Measurements from ENCODE around the gene PODNL1. TPM values are rescaled to one million over a fixed set of nuclear protein-coding genes. Genes with fewer than 3 reads are reported as not detected.
"Not testable (repeated sequence)": the region's sequence is repeated elsewhere in the genome, so short reads cannot be mapped to it uniquely, and the experiment has no call there.

The PODNL1 gene
- total RNA-seq, 1 donor from 2014 or later: 13.2 TPM

DNA sequence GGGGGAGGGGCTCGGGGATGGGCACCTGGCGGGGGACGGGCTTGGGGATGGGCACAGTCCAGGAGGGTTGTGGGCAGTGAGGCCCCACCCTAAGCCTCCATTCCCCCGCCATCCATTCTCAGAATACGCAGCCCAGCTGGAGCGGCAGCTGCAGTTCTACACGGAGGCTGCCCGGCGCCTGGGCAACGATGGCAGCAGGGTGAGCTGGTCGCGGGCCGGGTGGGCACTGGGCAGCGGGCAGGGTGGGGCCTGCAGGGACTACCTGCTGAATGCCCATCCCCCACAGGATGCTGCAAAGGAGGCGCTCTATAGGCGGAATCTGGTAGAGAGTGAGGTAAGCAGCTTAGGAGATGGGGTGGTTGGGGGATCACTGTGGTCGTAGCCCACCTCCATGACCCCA lies 8.3 kb downstream of the PODNL1 start:
- DNase-seq (ENCODE audit: low spot score): no peak

DNA sequence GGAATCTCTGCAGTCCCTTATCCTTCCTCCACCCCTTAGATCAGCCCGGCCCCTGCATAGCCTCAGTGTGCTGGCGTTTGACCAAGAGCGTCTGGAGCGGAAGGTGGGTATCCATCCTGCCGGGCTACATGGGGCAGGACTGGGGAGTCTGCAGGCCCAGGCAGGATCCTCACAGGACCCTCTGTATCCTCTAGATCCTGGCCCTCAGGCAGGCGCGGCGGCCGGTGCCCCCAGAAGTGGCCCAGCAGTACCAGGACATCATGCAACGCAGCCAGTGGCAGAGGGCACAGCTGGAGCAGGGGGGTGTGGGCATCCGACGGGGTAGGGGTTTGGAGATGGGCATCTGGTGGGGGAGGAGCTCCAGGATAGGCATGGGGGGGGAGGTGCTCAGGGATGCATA lies 8.9 kb downstream of the PODNL1 start:
- DNase-seq (ENCODE audit: low spot score): peak; percentile 48

DNA sequence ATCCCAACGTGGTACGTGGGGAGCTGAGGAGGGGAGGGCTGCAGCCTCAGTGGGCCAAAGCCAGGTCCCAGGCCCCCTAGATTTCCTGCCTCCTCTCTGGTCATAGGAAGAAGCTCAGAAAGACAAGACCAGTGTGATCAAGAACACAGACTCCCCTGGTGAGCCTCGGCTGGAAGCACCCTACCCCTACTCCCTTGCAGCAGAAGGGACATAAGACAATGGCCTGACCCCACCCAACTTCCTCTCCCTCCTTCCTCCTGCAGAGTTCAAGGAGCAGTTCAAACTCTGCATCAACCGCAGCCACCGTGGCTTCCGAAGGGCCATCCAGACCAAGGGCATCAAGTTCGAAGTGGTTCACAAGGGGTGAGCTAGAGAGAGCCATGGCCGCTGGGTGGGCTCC lies 11.5 kb downstream of the PODNL1 start:
- DNase-seq (ENCODE audit: low spot score): no peak

DNA sequence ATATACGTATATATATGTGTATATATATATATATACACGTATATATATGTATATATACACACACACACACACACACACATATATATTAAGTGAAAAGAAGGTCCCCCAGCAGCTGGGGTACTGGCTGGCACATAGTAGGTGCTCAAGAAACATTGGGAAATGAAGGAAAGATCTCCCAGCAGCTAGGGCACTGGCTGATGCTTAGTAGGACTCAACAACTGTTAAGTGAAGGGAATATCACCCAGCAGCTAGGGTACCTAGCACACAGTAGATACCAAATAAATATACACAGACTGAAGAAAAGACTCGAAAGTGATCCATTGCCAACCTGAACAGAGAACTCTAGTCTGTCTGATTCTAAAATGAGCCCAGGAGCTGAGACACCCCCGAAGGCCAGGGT lies 12.2 kb downstream of the PODNL1 start:
- no peak for DNase-seq (ENCODE audit: low spot score)

DNA sequence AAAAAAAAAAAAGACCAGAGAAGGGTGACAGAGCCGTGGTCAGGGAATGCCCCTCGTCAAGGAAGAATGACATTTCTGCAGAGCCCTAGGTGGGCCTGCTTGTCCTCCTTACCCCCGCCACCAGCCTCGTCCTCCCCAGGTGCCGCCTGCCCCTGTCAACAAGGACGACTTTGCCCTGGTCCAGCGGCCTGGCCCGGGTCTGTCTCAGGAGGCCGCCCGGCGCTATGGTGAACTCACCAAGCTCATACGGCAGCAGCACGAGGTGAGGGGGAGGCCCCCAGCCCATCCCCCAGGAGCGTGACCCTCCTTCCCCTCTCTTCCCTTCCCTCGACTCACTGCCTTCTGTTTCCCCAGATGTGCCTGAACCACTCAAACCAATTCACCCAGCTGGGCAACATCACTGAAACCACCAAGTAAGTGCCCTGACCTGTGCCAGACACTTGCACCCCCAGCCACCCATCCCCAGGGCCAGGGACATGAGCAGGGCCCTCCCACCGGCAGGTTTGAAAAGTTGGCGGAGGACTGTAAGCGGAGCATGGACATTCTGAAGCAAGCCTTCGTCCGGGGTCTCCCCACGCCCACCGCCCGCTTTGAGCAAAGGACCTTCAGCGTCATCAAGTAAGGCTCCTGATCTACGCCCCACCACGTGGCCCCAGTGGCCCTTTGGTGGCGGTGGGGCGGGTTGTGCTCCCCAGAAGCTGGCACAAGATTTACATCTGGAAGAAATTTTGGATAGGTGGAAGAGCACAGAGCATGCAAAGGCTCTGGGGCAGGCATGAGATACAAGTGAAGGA lies 14.8 kb downstream of the PODNL1 start:
- no peak for DNase-seq (ENCODE audit: low spot score)

DNA sequence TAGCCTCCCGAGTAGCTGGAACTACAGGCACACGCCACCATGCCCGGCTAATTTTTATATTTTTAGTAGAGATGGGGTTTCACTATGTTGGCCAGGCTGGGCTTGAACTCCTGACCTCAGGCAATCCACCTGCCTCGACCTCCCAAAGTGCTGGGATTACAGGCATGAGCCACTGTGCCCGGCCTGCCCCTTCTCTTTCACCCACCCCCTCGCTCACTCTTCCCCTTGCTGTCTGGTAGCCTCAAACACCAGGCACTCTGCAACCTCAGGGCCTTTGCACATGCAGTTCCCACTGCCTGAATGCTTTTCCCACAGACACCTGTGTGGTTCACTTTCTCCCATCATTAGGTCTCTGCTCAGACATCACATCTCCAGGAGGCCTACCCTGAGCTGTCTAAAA lies 16.1 kb downstream of the PODNL1 start:
- not testable (repeated sequence) for DNase-seq (ENCODE audit: low spot score)

DNA sequence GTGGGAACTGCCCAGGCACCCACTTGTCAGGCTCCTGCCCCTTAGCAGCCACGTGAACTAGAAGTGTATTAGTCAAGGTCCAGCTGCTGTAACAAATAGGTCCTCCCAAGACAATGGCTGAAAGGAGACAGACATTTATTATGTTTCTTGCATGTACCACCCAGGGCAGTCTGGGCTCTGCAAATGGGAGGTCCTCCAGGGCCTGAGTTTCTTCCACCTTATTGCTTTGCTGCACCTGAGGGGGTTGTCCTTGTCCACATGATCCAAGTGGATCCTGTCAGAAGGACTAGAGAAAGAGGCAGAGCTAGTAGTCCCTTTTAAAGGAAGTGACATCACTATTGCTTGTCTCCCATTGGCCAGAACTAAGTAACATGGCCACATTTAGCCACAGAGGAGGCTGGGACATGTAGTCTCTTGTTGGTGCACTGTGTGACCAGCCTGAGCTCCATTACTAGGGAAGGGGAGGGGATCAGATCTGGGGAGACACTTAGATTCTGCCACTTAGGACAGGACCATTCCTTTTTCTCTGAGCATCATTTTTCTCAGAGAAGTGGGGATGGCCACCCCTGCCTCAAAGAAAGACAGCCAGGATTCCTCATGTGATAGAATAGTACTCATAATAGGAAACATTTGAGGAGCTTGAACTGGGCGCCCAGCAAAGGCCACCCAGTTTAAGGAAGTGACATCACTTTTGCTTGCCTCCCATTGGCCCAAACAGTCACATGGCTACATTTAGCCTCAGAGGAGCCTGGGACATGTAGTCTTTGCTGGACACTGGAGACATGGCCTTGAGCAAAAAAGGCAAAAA lies 17.1 kb downstream of the PODNL1 start:
- DNase-seq (ENCODE audit: low spot score): peak; percentile 26

DNA sequence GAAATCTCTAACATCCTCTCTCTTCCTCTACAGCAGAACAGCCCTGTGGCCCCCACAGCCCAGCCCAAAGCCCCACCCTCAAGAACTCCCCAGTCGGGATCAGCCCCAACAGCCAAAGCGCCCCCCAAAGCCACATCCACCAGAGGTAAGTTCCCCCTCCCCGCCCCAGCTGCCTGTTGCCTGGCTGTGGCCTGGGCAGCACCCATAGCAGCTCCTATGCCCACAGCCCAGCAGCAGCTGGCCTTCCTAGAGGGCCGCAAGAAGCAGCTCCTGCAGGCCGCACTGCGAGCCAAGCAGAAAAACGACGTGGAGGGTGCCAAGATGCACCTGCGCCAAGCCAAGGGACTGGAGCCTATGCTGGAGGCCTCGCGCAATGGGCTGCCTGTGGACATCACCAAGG lies 17.7 kb downstream of the PODNL1 start:
- no peak for DNase-seq (ENCODE audit: low spot score)

DNA sequence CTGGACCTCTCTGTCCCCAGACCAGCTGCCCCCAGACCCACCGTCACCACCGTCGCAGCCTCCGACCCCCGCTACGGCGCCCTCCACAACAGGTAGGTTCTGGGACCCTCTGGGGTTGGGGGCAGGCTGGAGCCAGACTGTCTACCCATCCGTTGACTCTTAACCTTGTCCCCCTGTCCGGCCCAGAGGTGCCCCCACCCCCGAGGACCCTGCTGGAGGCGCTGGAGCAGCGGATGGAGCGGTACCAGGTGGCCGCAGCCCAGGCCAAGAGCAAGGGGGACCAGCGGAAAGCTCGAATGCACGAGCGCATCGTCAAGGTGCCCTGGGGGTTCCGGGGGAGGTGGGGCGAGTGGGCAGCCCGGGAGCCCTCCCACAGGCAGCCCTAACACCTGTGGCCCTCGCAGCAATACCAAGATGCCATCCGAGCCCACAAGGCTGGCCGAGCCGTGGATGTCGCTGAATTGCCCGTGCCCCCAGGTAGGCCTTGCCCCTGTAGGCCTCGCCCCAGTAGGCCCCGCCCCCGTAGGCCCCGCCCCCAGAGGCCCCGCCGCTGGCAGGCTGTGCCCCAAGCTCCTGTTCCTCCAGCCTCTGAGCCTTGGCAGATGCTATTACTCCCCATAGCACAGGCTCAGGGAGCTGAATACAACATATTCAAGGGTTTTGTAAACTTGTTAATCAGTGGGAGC lies 19.3 kb downstream of the PODNL1 start:
- no peak for DNase-seq (ENCODE audit: low spot score)

DNA sequence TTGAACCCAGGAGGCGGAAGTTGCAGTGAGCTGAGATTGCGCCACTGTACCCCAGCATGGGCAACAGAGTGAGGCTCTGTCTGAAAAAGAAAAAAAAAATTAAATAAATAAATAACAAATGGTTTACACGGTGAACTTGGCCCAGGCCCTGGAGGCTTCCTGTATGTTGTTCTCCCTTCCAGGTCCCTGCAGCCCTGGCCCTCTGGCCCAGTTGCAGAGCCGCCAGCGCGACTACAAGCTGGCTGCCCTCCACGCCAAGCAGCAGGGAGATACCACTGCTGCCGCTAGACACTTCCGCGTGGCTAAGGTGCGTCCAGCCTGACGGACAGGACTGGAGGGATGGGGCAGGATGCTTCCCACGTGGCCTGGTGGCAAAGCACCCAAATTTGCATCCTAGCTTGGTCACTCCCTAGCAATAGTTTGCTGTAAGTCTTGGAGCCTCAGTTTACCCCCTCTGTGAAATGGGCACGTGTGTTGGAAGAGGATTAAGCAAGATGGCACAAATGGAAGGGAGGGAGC lies 20.3 kb downstream of the PODNL1 start:
- DNase-seq (ENCODE audit: low spot score): no peak

DNA sequence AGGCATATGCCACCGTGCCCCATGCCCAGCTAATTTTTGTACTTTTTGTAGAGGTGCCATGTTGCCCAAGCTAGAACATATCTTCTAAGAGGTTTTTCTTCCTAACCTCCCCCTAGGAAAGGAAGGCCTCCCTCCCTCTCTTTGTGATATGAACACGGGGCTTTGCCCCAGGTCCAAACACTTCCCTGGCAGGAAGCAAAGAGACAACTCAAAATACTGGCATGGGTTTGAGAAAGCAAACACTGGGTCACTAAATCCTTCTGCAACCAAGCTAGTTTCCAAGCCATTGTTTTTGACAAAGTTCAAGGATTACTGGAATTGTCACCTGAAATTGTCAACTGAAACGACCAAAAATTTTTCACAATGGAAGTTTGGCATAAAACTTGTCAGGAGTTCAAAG lies 23.4 kb downstream of the PODNL1 start:
- no peak for DNase-seq (ENCODE audit: low spot score)

DNA sequence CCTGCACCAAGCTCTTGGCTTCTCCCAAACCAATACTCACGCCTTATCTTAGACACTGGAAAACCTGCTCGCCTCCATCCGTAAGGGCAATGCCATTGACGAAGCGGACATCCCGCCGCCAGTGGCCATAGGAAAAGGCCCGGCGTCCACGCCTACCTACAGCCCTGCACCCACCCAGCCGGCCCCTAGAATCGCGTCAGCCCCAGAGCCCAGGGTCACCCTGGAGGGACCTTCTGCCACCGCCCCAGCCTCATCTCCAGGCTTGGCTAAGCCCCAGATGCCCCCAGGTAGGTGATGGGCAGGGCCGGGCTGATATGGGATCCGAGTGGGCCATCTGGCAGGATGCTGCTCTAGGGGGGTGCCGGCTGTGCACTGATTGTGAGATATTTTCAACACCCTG lies 24.9 kb downstream of the PODNL1 start:
- no peak for DNase-seq (ENCODE audit: low spot score)

DNA sequence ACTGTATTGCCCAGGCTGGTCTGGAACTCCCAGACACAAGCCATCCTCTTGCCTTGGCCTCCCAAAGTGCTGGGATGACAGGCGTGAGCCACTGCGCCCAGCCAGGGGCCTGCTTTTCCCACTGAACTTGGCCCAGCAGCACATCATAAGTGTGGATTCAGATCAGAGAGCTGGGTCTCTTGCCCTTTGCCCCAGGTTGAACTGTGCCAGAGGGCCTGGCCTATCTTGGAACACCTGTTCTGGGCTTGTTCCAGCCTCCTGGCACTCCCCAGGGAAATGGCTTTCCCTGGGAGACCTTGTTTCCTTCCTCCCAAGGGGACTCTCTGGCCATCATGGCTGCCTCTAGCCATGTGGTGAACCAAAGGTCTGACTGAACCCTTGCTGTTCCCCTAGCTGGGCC lies 28.8 kb downstream of the PODNL1 start:
- DNase-seq (ENCODE audit: low spot score): no peak

DNA sequence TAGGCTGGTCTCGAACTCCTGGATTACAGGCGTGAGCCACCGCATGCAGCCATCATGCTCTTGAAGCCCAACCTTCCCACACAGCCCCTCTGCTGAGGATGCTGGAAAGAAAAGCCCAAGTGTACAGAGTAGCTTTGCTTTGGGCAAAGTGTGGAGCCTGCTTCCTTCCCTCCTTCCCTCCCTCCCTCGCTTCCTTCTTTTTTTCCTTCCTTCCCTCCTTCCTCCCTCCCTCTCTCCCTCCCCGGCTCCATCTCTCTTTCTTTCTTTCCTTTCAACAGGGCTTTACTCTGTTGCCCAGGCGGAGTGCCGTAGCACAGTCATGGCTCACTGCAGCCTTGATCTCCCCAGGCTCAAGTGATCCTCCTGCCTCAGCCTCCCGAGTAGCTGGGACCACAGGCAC lies 29.5 kb downstream of the PODNL1 start:
- DNase-seq (ENCODE audit: low spot score): no peak

DNA sequence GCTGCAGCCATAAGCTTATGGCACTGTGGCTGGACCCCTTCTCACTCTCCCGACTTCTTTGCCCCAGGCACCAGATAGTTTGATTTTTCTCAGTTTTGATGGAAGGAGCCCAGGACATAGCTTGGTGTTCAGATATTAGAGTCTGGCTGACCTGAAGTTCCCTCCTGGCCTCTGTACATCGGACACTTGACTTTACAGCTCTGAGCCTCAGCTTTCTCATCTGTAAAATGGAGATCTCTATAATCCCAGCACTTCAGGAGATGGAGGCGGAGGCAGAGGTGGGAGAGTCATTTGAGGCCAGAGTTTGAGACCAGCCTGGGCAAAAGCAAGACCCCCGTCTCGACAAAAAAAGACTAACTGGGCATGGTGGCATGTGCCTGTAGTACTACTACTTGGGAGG lies 31.3 kb downstream of the PODNL1 start:
- no peak for DNase-seq (ENCODE audit: low spot score)

DNA sequence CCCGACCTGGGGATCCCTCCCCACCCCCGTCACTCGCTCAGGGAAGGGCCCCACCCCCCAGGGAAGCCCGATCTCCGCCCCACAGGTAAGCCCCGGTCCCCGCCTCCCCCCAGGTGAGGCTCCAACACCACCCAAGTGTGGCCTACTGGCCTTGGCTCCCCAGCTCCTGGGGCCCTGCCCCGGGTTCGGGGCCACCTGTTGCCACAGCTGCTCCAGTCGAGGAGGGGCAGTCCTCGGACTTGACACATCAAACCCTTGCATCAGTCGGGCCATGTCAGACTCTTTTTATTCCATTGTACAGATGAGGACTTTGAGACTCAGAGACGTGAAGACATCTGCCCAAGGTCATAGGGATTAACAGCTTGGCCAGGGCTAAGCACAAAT lies 31.7 kb downstream of the PODNL1 start:
- DNase-seq (ENCODE audit: low spot score): no peak

DNA sequence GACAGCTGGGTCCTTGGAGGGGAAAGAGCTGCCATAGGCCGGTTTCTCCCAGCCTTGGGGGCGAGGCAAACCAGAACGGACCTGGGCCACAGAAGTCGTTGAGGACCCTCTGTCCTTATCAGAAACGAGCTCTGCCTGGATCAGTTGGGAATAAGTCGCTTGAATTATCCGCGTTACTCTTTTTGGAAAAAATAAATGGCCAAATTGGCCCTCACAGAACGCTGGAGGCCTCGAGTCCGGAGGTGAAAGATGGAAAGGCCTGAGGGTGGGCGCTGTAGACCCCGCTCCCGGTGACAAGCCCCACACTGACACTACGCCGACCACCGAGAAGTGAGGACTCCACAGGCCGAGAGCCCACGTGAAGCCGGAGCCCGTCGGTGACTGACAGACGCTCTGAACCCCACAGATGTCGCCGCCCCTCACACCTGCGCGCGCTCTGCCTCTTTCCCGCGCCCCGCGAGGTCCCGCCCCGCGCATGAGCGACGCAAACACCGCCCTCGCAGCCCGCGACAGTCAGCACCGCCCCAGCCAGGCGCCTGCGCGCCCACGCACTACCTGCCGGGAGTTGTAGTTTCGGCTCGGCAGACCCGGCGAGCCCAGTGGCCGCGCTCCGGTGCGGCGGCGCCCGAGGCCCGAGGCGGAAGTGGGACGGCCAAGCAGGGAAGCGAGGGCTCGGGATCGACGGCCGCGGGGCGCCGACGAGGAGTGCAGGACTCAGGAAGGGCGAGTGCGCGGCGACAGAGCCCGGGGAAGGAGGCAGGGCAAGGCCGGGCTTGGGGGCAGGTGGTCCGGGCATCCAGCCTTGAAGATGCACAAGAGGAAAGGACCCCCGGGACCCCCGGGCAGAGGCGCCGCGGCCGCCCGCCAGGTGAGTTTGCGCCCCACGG lies 32.3 kb downstream of the PODNL1 start, which contains the start of the genes BRME1 and CC2D1A:
BRME1 (minus strand) TSS at position 484 of the 887 bp plus-strand sequence. CDS start 1,225 bp downstream, outside the sequence.
CC2D1A (plus strand) TSS at position 568 of the 887 bp plus-strand sequence; CDS start at position 809, 241 bp downstream.
- DNase-seq (ENCODE audit: low spot score): peak; percentile 90

DNA sequence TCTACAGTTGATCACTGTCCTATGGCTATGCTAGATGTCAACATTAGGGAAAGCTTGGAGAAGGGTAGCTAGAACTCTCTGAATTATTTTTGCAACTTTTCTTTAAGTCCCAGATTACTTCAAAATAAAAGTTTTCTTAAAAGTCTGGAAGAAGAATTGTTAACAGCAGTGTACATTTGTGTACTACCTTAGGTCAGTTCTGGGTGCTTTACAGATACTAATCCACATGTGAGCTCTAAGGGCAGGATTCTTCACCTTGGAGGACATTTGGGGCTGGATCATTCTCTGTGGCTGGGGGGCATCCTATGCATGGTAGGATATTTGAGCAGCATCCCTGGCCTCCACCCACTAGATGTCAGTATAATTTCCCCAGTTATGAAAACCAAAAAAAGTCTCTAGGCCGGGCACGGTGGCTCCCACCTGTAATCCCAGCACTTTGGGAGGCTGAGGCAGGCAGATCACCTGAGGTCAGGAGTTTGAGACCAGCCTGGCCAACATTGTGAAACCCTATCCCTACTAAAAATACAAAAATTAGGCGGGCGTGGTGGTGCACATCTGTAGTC lies 35.1 kb downstream of the PODNL1 start:
- no peak for DNase-seq (ENCODE audit: low spot score)

DNA sequence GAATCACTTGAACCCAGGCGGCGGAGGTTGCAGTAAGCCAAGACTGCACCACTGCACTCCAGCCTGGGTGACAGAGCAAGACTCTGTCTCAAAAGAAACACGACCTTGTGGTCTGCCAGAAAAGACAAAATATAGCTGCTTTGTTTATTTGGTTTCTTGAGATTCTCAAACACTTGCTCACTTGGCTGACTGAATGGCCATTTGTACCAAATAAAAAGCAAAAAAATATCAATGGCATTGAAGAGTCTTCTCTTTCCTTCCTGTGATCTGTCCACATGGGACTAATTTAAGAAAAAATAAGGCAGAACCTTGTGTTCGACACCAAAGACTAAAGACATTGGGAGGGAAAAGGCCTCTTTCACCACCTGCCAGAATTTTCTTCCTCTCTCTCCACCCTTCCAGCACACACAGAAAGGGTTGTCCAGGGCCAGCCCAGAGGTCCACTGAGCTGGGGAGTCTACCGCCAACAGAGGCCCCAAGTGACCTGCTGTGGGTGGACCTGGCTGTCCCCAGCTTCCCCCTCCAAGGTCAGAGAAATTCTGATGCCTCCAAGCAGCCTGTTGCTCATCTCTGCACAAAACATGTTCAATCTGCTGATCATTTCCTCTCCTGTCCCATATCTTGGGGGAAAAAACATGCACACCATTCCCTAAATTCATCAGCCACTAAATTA lies 38.2 kb downstream of the PODNL1 start:
- DNase-seq (ENCODE audit: low spot score): no peak

DNA sequence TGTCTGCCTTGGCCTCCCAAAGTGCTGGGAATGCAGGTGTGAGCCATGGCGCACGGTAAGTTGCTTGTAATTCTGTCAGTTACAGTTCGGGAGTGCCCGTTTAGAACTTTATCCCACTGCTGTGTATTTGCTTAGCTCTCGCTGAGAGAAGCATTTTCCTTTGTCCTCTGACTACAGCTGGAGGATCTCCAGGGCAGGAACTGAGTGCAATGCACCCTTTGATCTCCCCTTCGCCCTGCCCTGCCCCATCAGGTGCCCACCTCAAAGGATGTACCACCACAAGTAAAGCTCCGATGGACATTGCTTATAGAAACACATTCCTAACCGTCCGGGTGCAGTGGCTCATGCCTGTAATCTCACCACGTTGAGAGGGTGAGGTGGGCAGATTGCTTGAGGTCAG lies 38.8 kb downstream of the PODNL1 start:
- DNase-seq (ENCODE audit: low spot score): no peak
